Chondrocyte (in vitro differentiated cells): Measurements from ENCODE around the gene ANO4. TPM values are rescaled to one million over a fixed set of nuclear protein-coding genes. Genes with fewer than 3 reads are reported as not detected.
"Not testable (repeated sequence)": the region's sequence is repeated elsewhere in the genome, so short reads cannot be mapped to it uniquely, and the experiment has no call there.

Experiments used
- DNase-seq: peaks from one replicate; pipeline ENCODE4 v3.0.0; 2021; ENCODE audit warnings: mixed read lengths, low spot score
- H3K27ac Mint-ChIP-seq: one replicate; pipeline ENCODE4 v1.8.0; 2021; ENCODE audit warnings: mild to moderate bottlenecking, moderate library complexity, mixed read lengths; ENCODE audit not compliant: unreplicated experiment
- H3K27me3 Mint-ChIP-seq: 2 replicates; pipeline ENCODE4 v1.8.0; 2021; ENCODE audit warnings: low read depth, mixed read lengths
- H3K36me3 Mint-ChIP-seq: 2 replicates; pipeline ENCODE4 v1.8.0; 2021; ENCODE audit warnings: low read depth, mixed read lengths
- H3K4me1 Mint-ChIP-seq: 2 replicates; pipeline ENCODE4 v1.8.0; 2021; ENCODE audit warnings: low read depth, mild to moderate bottlenecking, mixed read lengths
- H3K4me3 Mint-ChIP-seq: one replicate; pipeline ENCODE4 v1.8.0; 2021; ENCODE audit warnings: mild to moderate bottlenecking, moderate library complexity, mixed read lengths; ENCODE audit not compliant: unreplicated experiment
- H3K9me3 Mint-ChIP-seq: 2 replicates; pipeline ENCODE4 v1.8.0; 2021; ENCODE audit warnings: low read depth, mixed read lengths
- total RNA-seq: library from RNA; stranded (reverse); gene quantifications from 3 replicates; pipeline ENCODE4 v1.2.1, GENCODE V29; 2021
- TF ChIP-seq, protein P1 (sequence below): fragments of 200-600 bp; sonication (generic); IDR thresholded peaks from 2 replicates; pipeline ENCODE4 v1.5.0; 2021; ENCODE audit warnings: antibody characterized with exemption, mild to moderate bottlenecking, moderate library complexity

The ANO4 gene
- total RNA-seq, 1 donor from 2014 or later, result 9.2 TPM

GRCh38 chr12:100926669-100927248 is 132.2 kb downstream of the ANO4 start:
- no peak overlapping the region for H3K27ac Mint-ChIP-seq
- TF ChIP-seq, protein P1, sequence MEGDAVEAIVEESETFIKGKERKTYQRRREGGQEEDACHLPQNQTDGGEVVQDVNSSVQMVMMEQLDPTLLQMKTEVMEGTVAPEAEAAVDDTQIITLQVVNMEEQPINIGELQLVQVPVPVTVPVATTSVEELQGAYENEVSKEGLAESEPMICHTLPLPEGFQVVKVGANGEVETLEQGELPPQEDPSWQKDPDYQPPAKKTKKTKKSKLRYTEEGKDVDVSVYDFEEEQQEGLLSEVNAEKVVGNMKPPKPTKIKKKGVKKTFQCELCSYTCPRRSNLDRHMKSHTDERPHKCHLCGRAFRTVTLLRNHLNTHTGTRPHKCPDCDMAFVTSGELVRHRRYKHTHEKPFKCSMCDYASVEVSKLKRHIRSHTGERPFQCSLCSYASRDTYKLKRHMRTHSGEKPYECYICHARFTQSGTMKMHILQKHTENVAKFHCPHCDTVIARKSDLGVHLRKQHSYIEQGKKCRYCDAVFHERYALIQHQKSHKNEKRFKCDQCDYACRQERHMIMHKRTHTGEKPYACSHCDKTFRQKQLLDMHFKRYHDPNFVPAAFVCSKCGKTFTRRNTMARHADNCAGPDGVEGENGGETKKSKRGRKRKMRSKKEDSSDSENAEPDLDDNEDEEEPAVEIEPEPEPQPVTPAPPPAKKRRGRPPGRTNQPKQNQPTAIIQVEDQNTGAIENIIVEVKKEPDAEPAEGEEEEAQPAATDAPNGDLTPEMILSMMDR, result peak; percentile 68
- no peaks in the 10 kb centered on the region for H3K36me3 Mint-ChIP-seq
- peaks cover 10% of the 10 kb centered on the region for H3K4me1 Mint-ChIP-seq
- no peak for DNase-seq
- H3K9me3 Mint-ChIP-seq, result peaks cover 3% of the 10 kb centered on the region
- H3K4me3 Mint-ChIP-seq, result no peak overlapping the region
- no peaks in the 10 kb centered on the region for H3K27me3 Mint-ChIP-seq

- no peak for DNase-seq
- Mint-ChIP-seq H3K4me1 (peaks cover 15% of the 10 kb centered on the region), H3K4me3 (no peak overlapping the region), H3K27me3 (no peaks in the 10 kb centered on the region), H3K36me3 (no peaks in the 10 kb centered on the region), H3K9me3 (peaks cover 3% of the 10 kb centered on the region), H3K27ac (peak overlapping the region; percentile 66)
- TF ChIP-seq, protein P1, result no peak
Measured at GRCh38 chr12:100927826-100928225, 133.2 kb downstream of the ANO4 start.

- peaks cover 13% of the 10 kb centered on the region for H3K4me1 Mint-ChIP-seq
- no peaks in the 10 kb centered on the region for H3K27me3 Mint-ChIP-seq
- H3K27ac Mint-ChIP-seq, result no peak overlapping the region
- no peaks in the 10 kb centered on the region for H3K36me3 Mint-ChIP-seq
- no peak overlapping the region for H3K4me3 Mint-ChIP-seq
- no peak for DNase-seq
- peaks cover 4% of the 10 kb centered on the region for H3K9me3 Mint-ChIP-seq
- TF ChIP-seq, protein P1, result no peak
Measured at GRCh38 chr12:100932571-100932970, 138.0 kb downstream of the ANO4 start.

DNA sequence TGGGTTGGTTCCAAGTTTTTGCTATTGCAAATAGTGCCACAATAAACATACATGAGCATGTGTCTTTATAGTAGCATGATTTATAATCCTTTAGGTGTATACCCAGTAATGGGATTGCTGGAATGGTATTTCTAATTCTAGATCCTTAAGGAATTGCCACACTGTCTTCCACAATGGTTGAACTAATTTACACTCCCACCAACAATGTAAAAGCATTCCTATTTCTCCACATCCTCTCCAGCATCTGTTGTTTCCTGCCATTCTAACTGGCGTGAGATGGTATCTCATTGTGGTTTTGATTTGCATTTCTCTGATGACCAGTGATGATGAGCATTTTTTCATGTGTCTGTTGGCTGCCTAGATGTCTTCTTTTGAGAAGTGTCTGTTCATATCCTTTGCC is 139.0 kb downstream of the ANO4 start:
- H3K27ac Mint-ChIP-seq, H3K36me3 Mint-ChIP-seq, H3K9me3 Mint-ChIP-seq, H3K4me1 Mint-ChIP-seq, DNase-seq, H3K27me3 Mint-ChIP-seq, H3K4me3 Mint-ChIP-seq: not testable (repeated sequence)

DNA sequence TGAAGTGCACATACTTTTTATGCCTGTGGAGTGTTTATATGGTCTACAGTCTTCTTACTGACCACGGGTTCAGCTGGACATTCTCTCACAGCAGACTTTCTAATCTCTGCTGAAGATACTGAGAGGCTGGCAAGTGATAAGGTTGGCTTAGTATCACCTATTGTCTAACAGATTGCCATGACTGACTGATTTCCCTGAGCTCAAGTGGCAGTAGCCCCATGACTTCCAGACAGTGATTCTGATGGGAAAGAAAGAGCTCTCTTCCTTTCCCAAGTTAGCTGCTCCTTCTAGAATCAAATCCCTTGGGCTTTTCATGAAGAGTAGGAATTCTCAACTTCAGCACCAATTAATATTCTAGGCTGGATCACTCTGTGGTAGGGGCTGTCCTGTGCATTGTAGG is 141.4 kb downstream of the ANO4 start:
- Mint-ChIP-seq H3K27me3 (no peaks in the 10 kb centered on the region), H3K4me1 (peaks cover 6% of the 10 kb centered on the region), H3K36me3 (no peaks in the 10 kb centered on the region), H3K4me3 (no peak overlapping the region), H3K9me3 (peaks cover 4% of the 10 kb centered on the region), H3K27ac (no peak overlapping the region)
- TF ChIP-seq, protein P1, result no peak
- DNase-seq, result no peak

GRCh38 chr12:100936661-100937060 is 142.1 kb downstream of the ANO4 start:
- TF ChIP-seq, protein P1, result no peak
- H3K36me3 Mint-ChIP-seq, result no peaks in the 10 kb centered on the region
- H3K9me3 Mint-ChIP-seq, result peaks cover 4% of the 10 kb centered on the region
- no peak for DNase-seq
- no peak overlapping the region for H3K27ac Mint-ChIP-seq
- no peak overlapping the region for H3K4me3 Mint-ChIP-seq
- H3K4me1 Mint-ChIP-seq, result peaks cover 6% of the 10 kb centered on the region
- H3K27me3 Mint-ChIP-seq, result no peaks in the 10 kb centered on the region
